GM12878 (cell line): ENCODE measurements around the gene RBMS1. TPM values are rescaled to one million over a fixed set of nuclear protein-coding genes. Genes with fewer than 3 reads are reported as not detected.

Source experiments
- ATAC-seq: fragments of 200-7000 bp; cut with Tn5 transposase; 3 replicates; pipeline ENCODE4 v1.9.1; 2020; ENCODE audit warnings: mild to moderate bottlenecking, moderate library complexity
- BruUV-seq: library from RNA; stranded (reverse); fragments of 400-500 nt; replicated peaks from 2 replicates; lab custom pipeline; 2021; lab: Mats Ljungman, UMichigan
- CTCF ChIA-PET: fragments of 300-600 bp; sonication (Branson Sonifier 250); formaldehyde crosslinking; extraction: SDS; loops from one replicate; lab custom pipeline; 2021; ENCODE audit warnings: inconsistent platforms; lab: Yijun Ruan, JAX
- POLR2A ChIA-PET: fragments of 350-600 bp; formaldehyde crosslinking; extraction: SDS; loops from one replicate; lab custom pipeline; 2021; ENCODE audit warnings: inconsistent platforms; lab: Charles Lee
- RAD21 ChIA-PET: fragments of 300-600 bp; sonication (Branson Sonifier 250); formaldehyde crosslinking; loops from one replicate; lab custom pipeline; 2023; ENCODE audit warnings: antibody characterized with exemption; ENCODE audit not compliant: unreplicated experiment; lab: Charles Lee
- SMC1A ChIA-PET: fragments of 300-600 bp; sonication (Branson Sonifier 250); formaldehyde crosslinking; loops from one replicate; lab custom pipeline; 2023; ENCODE audit not compliant: unreplicated experiment, uncharacterized antibody; lab: Charles Lee
- DNase-seq: peaks from one replicate; pipeline ENCODE4 v3.0.0-alpha.2; 2011; ENCODE audit warnings: low read depth, low spot score
- FAIRE-seq: peaks from 3 replicates; lab custom pipeline; 2011; peaks lifted over from hg19 to GRCh38; lab: Jason Lieb, UNC
- H2AFZ ChIP-seq: 2 replicates; pipeline ENCODE4 v1.6.0; 2011; ENCODE audit warnings: low read depth, low read length, control low read depth; ENCODE audit not compliant: control insufficient read depth
- H3K27ac ChIP-seq: 2 replicates; pipeline ENCODE4 v1.5.1; 2011; ENCODE audit warnings: control low read depth; ENCODE audit not compliant: control insufficient read depth, insufficient read depth
- H3K27me3 ChIP-seq, 2 experiments: replicated peaks in 1 of 2; 2 replicates each; pipeline versions ENCODE4 v1.6.0 to v1.6.1; 2011; ENCODE audit warnings: low read length in 1 of 2; ENCODE audit not compliant: control insufficient read depth in 2 of 2, insufficient read depth in 2 of 2
- H3K36me3 ChIP-seq, 2 experiments: 2 replicates each; pipeline ENCODE4 v1.5.1; 2011; ENCODE audit warnings: low read length in 1 of 2; ENCODE audit not compliant: control insufficient read depth in 2 of 2, insufficient read depth in 2 of 2
- H3K4me1 ChIP-seq: 2 replicates; pipeline ENCODE4 v1.6.1; 2011; ENCODE audit warnings: mild to moderate bottlenecking, low read length, moderate library complexity, mixed read lengths; ENCODE audit not compliant: control insufficient read depth, insufficient read depth
- H3K4me2 ChIP-seq: 2 replicates; pipeline ENCODE4 v1.6.0; 2011; ENCODE audit warnings: control low read depth; ENCODE audit not compliant: control insufficient read depth, insufficient read depth
- H3K4me3 ChIP-seq: fragments of 200-600 bp; sonication (generic); 2 replicates; pipeline ENCODE4 v1.5.1; 2016
- H3K79me2 ChIP-seq: 2 replicates; pipeline ENCODE4 v1.6.0; 2011; ENCODE audit warnings: low read length; ENCODE audit not compliant: control insufficient read depth, insufficient read depth
- H3K9ac ChIP-seq: 2 replicates; pipeline ENCODE4 v1.8.0; 2011; ENCODE audit warnings: low read length, control low read depth, mixed read lengths; ENCODE audit not compliant: control insufficient read depth, insufficient read depth
- H3K9me3 ChIP-seq: replicated peaks from 3 replicates; pipeline ENCODE4 v1.5.1; 2011; ENCODE audit warnings: mild to moderate bottlenecking, low read length; ENCODE audit not compliant: control insufficient read depth, insufficient read depth
- H4K20me1 ChIP-seq: 2 replicates; pipeline ENCODE4 v1.6.0; 2011; ENCODE audit not compliant: control insufficient read depth, insufficient read depth
- CHD2 ChIP-seq: IDR thresholded peaks from 2 replicates; pipeline ENCODE4 v1.6.1; 2011; ENCODE audit warnings: low read depth, low read length, improper control_type of control experiment, borderline replicate concordance
- CREM ChIP-seq: IDR thresholded peaks from 2 replicates; pipeline ENCODE4 v1.6.1; 2014; ENCODE audit warnings: antibody characterized with exemption, low read depth
- CTCF ChIP-seq, 3 experiments: IDR thresholded peaks in 2 of 3; conservative IDR thresholded peaks in 1 of 3; 2 replicates each; pipeline ENCODE4 v1.5.1; 2011; ENCODE audit warnings: low read depth in 3 of 3, low read length in 3 of 3, mild to moderate bottlenecking in 3 of 3, control low read depth in 2 of 3, moderate library complexity in 2 of 3, inconsistent platforms in 1 of 3, mixed read lengths in 1 of 3; ENCODE audit not compliant: control insufficient read depth in 2 of 3, insufficient read depth in 1 of 3; ENCODE audit errors: extremely low read depth in 1 of 3
- DPF2 ChIP-seq: fragments of 450-650 bp; IDR thresholded peaks from 2 replicates; pipeline ENCODE4 v1.6.1; 2017; ENCODE audit warnings: mild to moderate bottlenecking
- ETV6 ChIP-seq, 2 experiments: fragments of 450-650 bp in 1 of 2; IDR thresholded peaks in 1 of 2; conservative IDR thresholded peaks in 1 of 2; 2 replicates each; pipeline ENCODE4 v1.6.1; 2014; ENCODE audit warnings: antibody characterized with exemption in 1 of 2, borderline replicate concordance in 1 of 2, low read depth in 1 of 2, mild to moderate bottlenecking in 1 of 2, moderate library complexity in 1 of 2
- HDAC2 ChIP-seq: fragments of 200-600 bp; sonication (generic); IDR thresholded peaks from 2 replicates; pipeline ENCODE4 v1.6.1; 2017
- IRF5 ChIP-seq: fragments of 450-650 bp; IDR thresholded peaks from 2 replicates; pipeline ENCODE4 v1.6.1; 2017; ENCODE audit warnings: borderline replicate concordance
- KDM1A ChIP-seq: fragments of 200-600 bp; sonication (generic); IDR thresholded peaks from 2 replicates; pipeline ENCODE4 v1.6.1; 2016; ENCODE audit warnings: borderline replicate concordance
- MAX ChIP-seq: IDR thresholded peaks from 2 replicates; pipeline ENCODE4 v1.6.1; 2012; ENCODE audit warnings: low read depth, low read length, improper control_type of control experiment
- PKNOX1 ChIP-seq: fragments of 450-650 bp; IDR thresholded peaks from 2 replicates; pipeline ENCODE4 v1.6.1; 2016; ENCODE audit warnings: mild to moderate bottlenecking
- POLR2AphosphoS5 ChIP-seq: IDR thresholded peaks from 2 replicates; pipeline ENCODE4 v1.6.1; 2011; ENCODE audit warnings: mild to moderate bottlenecking, low read length, inconsistent platforms
- RCOR1 ChIP-seq: conservative IDR thresholded peaks from 2 replicates; pipeline ENCODE4 v1.6.1; 2012; ENCODE audit warnings: low read depth, low read length, improper control_type of control experiment
- TAF1 ChIP-seq: IDR thresholded peaks from 2 replicates; pipeline ENCODE4 v1.6.1; 2011; ENCODE audit warnings: mild to moderate bottlenecking, low read depth, low read length, borderline replicate concordance
- ZNF24 ChIP-seq: fragments of 450-650 bp; IDR thresholded peaks from 2 replicates; pipeline ENCODE4 v1.6.1; 2017; ENCODE audit warnings: antibody characterized with exemption, mild to moderate bottlenecking
- WGBS: methylation state at CpG from one replicate; pipeline ENCODE4 v1.1.6; 2016; ENCODE audit warnings: low lambda C conversion rate; ENCODE audit not compliant: insufficient replicate concordance, insufficient coverage; ENCODE audit errors: missing lambda C conversion rate; 5-methylcytosine and 5-hydroxymethylcytosine counted together
- in situ Hi-C: fragments of 300-500 bp; cut with MboI; formaldehyde crosslinking; loops from 9 replicates; pipeline ENCODE4 v1.14.3; 2018; ENCODE audit warnings: mixed read lengths
- intact Hi-C: fragments of 100-400 bp; cut with micrococcal nuclease; formaldehyde crosslinking; loops from one replicate; pipeline ENCODE4 v1.14.2; 2022; ENCODE audit not compliant: unreplicated experiment
- polyA plus RNA-seq, 11 experiments: library from polyadenylated mRNA; depleted of rRNA in 4 of 11; unstranded in 6 of 11; stranded (reverse) in 5 of 11; fragments of >200 nt; fragmentation: Nextera tagmentation in 4 of 11; fragmentation: Illumina TruSeq in 1 of 11; extraction: Ambion mirVana in 4 of 11; extraction: Trizol in 1 of 11; gene quantifications; 1 replicate in 1 of 11; 2 replicates in 10 of 11; pipeline versions ENCODE4 v1.2.1 to v1.2.3, GENCODE V29; 2011 to 2016; ENCODE audit warnings: inconsistent platforms in 2 of 11, missing spikeins in 2 of 11, low read depth in 1 of 11
- total RNA-seq, 4 experiments: library from RNA; depleted of rRNA in 3 of 4; stranded (reverse); fragments of >200 nt in 3 of 4; fragmentation: Illumina TruSeq in 1 of 4; extraction: Trizol in 1 of 4; gene quantifications; 2 replicates each; pipeline versions ENCODE4 v1.2.1 to v1.2.3, GENCODE V29; 2013 to 2021

Gene RBMS1
- total and polyA plus RNA-seq, 10 of the 15 experiments (the other 5 are each of a cell fraction or from before 2014, with no cell fraction given): 0.04 to 0.31 (median 0.17) TPM; not detected in 1

- no TSS peak for BruUV-seq
- ChIA-PET SMC1A (no interaction called here), RAD21 (no interaction called here), CTCF (interaction anchor here (1.0 to 1.5 kb wide), 2 partner anchors 91 to 651 kb away, joined by 3 to 4 read pairs; no protein-coding TSS in a partner anchor), POLR2A (no interaction called here)
- ATAC-seq: no peak
- Histone ChIP-seq H2AFZ (no peak overlapping the region), H3K36me3 (no peaks in the 10 kb centered on the region), H3K27ac (no peak overlapping the region), H3K4me2 (no peak overlapping the region), H3K9me3 (no peaks in the 10 kb centered on the region), H4K20me1 (no peaks in the 10 kb centered on the region), H3K79me2 (no peaks in the 10 kb centered on the region), H3K4me1 (no peaks in the 10 kb centered on the region), H3K4me3 (no peak overlapping the region), H3K27me3 (0 out of 4 replicates have a peak, but pooled peaks cover 0 to 2% of the 10 kb centered on the region in 2 experiments), H3K9ac (no peak overlapping the region)
- no peak for FAIRE-seq
- WGBS: 29% methylated on average over 2 of the region's 2 CpGs
- intact Hi-C loops: no loop called here
- in situ Hi-C loops: no loop called here
- TF ChIP-seq POLR2AphosphoS5 (no peak), IRF5 (no peak), ZNF24 (no peak), CHD2 (no peak), TAF1 (no peak)
- DNase-seq: no peak
These were observed 150.2 kb downstream of the RBMS1 start for GRCh38 chr2:160343404-160343803.

GRCh38 chr2:160339726-160340125, 153.9 kb downstream of the RBMS1 start:
- Histone ChIP-seq H3K4me2 (no peak overlapping the region), H4K20me1 (no peaks in the 10 kb centered on the region), H3K9me3 (no peaks in the 10 kb centered on the region), H3K36me3 (no peaks in the 10 kb centered on the region), H3K27me3 (0 out of 4 replicates have a peak, but pooled peaks cover 0 to 2% of the 10 kb centered on the region in 2 experiments), H3K4me3 (no peak overlapping the region), H2AFZ (no peak overlapping the region), H3K27ac (no peak overlapping the region), H3K4me1 (no peaks in the 10 kb centered on the region), H3K9ac (no peak overlapping the region), H3K79me2 (no peaks in the 10 kb centered on the region)
- 0% methylated on average over 2 of the region's 2 CpGs for WGBS
- intact Hi-C loops: no loop called here
- ChIA-PET RAD21 (no interaction called here), CTCF (interaction anchor here (1.1 kb wide), 1 partner anchor 231 kb away, joined by 4 read pairs; no protein-coding TSS in a partner anchor), SMC1A (no interaction called here), POLR2A (no interaction called here)
- in situ Hi-C loops: no loop called here
- no peak for ATAC-seq
- DNase-seq: no peak
- peak; percentile 64 for FAIRE-seq
- no TSS peak for BruUV-seq
- no peak for TF ChIP-seq PKNOX1
- TF ChIP-seq CTCF (IDR thresholded peaks at IDR 0.05 in 2 of 3, conservative IDR thresholded peaks at IDR 0.05 in 1 of 3; ENCODE audit: control insufficient read depth in 2 of 3, extremely low read depth in 1 of 3, insufficient read depth in 1 of 3, low read depth in 3 of 3, low read length in 3 of 3): no peak
- no peak for TF ChIP-seq KDM1A
- no peak for TF ChIP-seq CREM
- TF ChIP-seq HDAC2: no peak
- no peak for TF ChIP-seq DPF2
- TF ChIP-seq ETV6 (conservative IDR thresholded peaks at IDR 0.05 in 1 of 2, IDR thresholded peaks at IDR 0.05 in 1 of 2; ENCODE audit: borderline replicate concordance in 1 of 2, low read depth in 1 of 2): no peak
- TF ChIP-seq RCOR1: no peak
- TF ChIP-seq POLR2AphosphoS5: no peak
- TF ChIP-seq MAX: no peak
